AG10803 (cell line): ENCODE results near the gene BIRC6.
"Not testable (repeated sequence)": the region's sequence is repeated elsewhere in the genome, so short reads cannot be mapped to it uniquely, and the experiment has no call there.

Experiments used
- DNase-seq: peaks from one replicate; pipeline ENCODE4 v3.0.0; 2010; ENCODE audit warnings: low read depth
- H3K4me3 ChIP-seq: 2 replicates; pipeline ENCODE4 v1.5.1; 2011; ENCODE audit warnings: mild to moderate bottlenecking, low read length, control low read depth
- CTCF ChIP-seq: conservative IDR thresholded peaks from 2 replicates; pipeline ENCODE4 v1.5.1; 2011; ENCODE audit warnings: mild to moderate bottlenecking, low read length, control low read depth, inconsistent platforms

Gene BIRC6

GRCh38 chr2:32627441-32627813 is 270.6 kb downstream of the BIRC6 start:
- TF ChIP-seq CTCF: peak; percentile 51

GRCh38 chr2:32627814-32628579 is 271.2 kb downstream of the BIRC6 start, which contains the start of gene TTC27:
Gene TTC27 (plus strand): TSS chr2:32628050. CDS start chr2:32628293, 243 bp downstream.
- H3K4me3 ChIP-seq: peak within 1 kb of the TSS; percentile 98
- TF ChIP-seq CTCF: no peak
- peak; percentile 94 for DNase-seq

More at GRCh38 chr2:32627441-32627813, 270.6 kb downstream of the BIRC6 start:
- DNase-seq: peak; percentile 56
- H3K4me3 ChIP-seq: peak overlapping the region; percentile 98

- TF ChIP-seq CTCF: no peak
- DNase-seq: peak; percentile 18
- H3K4me3 ChIP-seq: no peak overlapping the region
These were observed 275.3 kb downstream of the BIRC6 start for GRCh38 chr2:32632089-32632488.

- TF ChIP-seq CTCF: no peak
- H3K4me3 ChIP-seq: no peak overlapping the region
- DNase-seq: no peak
These were observed 276.2 kb downstream of the BIRC6 start for GRCh38 chr2:32633040-32633439.

GRCh38 chr2:32638548-32638947 is 281.7 kb downstream of the BIRC6 start:
- not testable (repeated sequence) for DNase-seq

GRCh38 chr2:32641180-32641579 is 284.4 kb downstream of the BIRC6 start:
- DNase-seq: no peak
- no peak overlapping the region for H3K4me3 ChIP-seq
- TF ChIP-seq CTCF: no peak

More at GRCh38 chr2:32638548-32638947, 281.7 kb downstream of the BIRC6 start:
- H3K4me3 ChIP-seq: not testable (repeated sequence)

GRCh38 chr2:32647180-32647651 is 290.4 kb downstream of the BIRC6 start:
- TF ChIP-seq CTCF: no peak
- DNase-seq: peak; percentile 77
- no peak overlapping the region for H3K4me3 ChIP-seq
